Stimulated activated naive B cell treated with anti-CD40 and anti-IgM and Interleukin-4, amounts not matched to agents 10 μg/mL and 1 μg/mL and 100 μg/mL, for 72 hours (primary cell): ENCODE results near the gene METTL27.
"Not testable (repeated sequence)": the region's sequence is repeated elsewhere in the genome, so short reads cannot be mapped to it uniquely, and the experiment has no call there.

Experiments
- ATAC-seq, 2 donors: fragments of 150-1000 bp; cut with Tn5 transposase; replicated peaks; 2 replicates each; pipeline ENCODE4 v1.10.0; 2021; ENCODE audit warnings: moderate library complexity in 1 of 2
- DNase-seq: peaks from one replicate; pipeline ENCODE4 v3.0.0; 2021
- H3K27ac Mint-ChIP-seq: one replicate; pipeline ENCODE4 v1.8.0; 2022; ENCODE audit warnings: mild to moderate bottlenecking, mixed read lengths
- H3K27me3 Mint-ChIP-seq, 2 donors: one replicate each; pipeline ENCODE4 v1.8.0; 2022; ENCODE audit warnings: mixed read lengths in 2 of 2
- H3K36me3 Mint-ChIP-seq, 2 donors: one replicate each; pipeline ENCODE4 v1.8.0; 2022; ENCODE audit warnings: mixed read lengths in 2 of 2, mild to moderate bottlenecking in 1 of 2
- H3K4me1 Mint-ChIP-seq, 2 donors: one replicate each; pipeline ENCODE4 v1.8.0; 2022; ENCODE audit warnings: mixed read lengths in 2 of 2, mild to moderate bottlenecking in 1 of 2
- H3K4me3 Mint-ChIP-seq, 2 donors: one replicate each; pipeline ENCODE4 v1.8.0; 2022; ENCODE audit warnings: mild to moderate bottlenecking in 2 of 2, mixed read lengths in 2 of 2, moderate library complexity in 1 of 2
- H3K9me3 Mint-ChIP-seq, 2 donors: one replicate each; pipeline ENCODE4 v1.8.0; 2022; ENCODE audit warnings: mixed read lengths in 2 of 2, mild to moderate bottlenecking in 1 of 2

METTL27 gene

DNA sequence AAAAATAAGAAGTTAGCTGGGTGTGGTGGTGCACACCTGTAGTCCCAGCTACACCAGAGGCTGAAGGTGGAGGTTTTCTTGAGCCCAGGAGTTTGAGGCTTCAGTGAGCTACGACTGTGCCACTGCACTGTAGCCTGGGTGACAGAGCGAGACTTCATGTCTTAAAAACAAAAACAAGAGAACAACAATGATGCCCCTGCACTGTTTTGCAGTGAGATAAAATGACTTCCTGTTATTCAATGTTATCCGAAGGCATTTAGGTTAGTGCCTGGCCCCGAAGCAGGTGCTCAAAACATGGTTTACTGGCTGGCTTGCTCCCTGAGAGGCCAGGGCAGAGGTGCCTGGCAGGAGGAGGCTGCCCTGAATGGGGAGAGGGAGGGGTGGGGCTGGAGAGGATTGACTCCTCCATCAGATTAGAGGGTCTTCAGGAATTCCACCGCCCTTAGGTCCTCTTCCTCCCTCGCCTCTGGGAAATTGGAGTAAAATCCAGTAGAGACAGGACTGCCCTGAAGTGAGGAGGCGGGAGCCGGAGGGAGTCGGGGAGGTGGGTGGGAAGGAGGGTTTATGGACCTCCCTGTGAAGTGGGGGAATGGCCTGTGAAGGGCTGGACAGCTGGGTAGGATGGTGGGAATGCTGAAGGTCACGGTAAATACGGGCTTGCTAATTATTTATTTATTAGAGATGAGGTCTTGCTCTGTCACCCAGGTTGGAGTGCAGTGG is 18.3 kb downstream of the METTL27 start:
- ATAC-seq (no peak), DNase-seq (no peak)
- Mint-ChIP-seq H3K9me3 (no peaks in the 10 kb centered on the region), H3K4me3 (no peak overlapping the region), H3K4me1 (peaks cover 21 to 33% of the 10 kb centered on the region in 2 donors), H3K36me3 (no peaks in the 10 kb centered on the region), H3K27ac (no peak overlapping the region), H3K27me3 (peaks cover 0 to 7% of the 10 kb centered on the region in 2 donors)

DNA sequence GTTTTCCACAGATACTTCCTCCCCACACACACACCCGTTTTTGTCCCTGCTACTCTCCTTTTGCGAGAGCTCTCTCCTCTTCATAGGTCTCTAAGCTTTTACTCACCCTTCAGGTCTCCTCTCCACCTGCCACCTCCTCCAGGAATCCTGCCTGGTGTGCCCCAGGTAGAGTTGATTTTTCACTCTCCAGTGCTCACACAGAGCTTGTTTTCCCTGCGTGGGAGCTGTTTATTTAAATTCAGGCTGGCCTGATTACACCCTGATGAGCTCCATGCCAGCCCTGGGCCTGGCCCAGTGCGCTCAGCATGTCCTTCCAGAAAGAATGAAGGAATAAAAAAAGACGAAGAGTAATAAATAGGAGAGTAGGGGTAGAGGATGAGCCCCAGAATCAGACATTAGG is 19.1 kb downstream of the METTL27 start:
- ATAC-seq = no peak
- Mint-ChIP-seq H3K36me3 (no peaks in the 10 kb centered on the region), H3K4me1 (peaks cover 16 to 25% of the 10 kb centered on the region in 2 donors), H3K27me3 (peaks cover under 1 to 11% of the 10 kb centered on the region in 2 donors), H3K27ac (no peak overlapping the region), H3K4me3 (no peak overlapping the region), H3K9me3 (no peaks in the 10 kb centered on the region)
- no peak for DNase-seq

- Mint-ChIP-seq H3K4me1 (peaks cover 11 to 18% of the 10 kb centered on the region in 2 donors), H3K4me3 (no peak overlapping the region), H3K27me3 (peaks cover 5 to 14% of the 10 kb centered on the region in 2 donors), H3K9me3 (no peaks in the 10 kb centered on the region), H3K36me3 (no peaks in the 10 kb centered on the region), H3K27ac (no peak overlapping the region)
- no peak for DNase-seq
- ATAC-seq = no peak
Measured at GRCh38 chr7:73822319-73823173, 19.8 kb downstream of the METTL27 start.

DNA sequence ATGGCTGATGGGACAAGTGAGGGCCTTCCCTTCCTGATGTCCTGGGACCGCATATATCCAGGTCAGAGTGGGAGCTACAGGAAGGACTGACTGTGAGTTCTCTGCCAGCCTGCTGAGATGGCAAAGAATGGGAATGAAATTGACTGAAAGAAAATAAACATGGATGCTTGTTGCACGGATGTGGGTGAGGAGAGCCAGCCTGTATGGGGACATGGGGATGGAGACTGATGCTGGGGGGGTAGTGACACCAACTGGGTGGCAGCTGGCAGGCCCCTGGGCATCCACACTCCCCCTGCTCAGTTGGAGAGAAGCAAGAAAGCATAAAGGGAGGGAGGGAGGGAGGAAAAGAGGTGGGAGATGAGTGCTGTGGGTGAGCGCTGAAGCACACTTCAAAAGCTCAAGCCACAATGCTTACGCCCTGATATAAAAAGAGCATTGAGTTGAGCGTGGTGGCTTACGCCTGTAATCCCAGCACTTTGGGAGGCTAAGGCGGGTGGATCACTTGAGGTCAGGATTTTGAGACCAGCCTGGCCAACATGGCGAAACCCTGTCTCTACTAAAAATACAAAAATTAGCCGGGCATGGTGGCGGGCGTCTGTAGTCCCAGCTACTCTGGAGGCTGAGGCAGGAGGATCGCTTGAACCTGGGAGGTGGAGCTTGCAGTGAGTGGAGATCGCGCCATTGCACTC is 20.6 kb downstream of the METTL27 start:
- H3K27me3 Mint-ChIP-seq = peaks cover 12 to 19% of the 10 kb centered on the region in 2 donors
- H3K9me3 Mint-ChIP-seq, H3K4me3 Mint-ChIP-seq, ATAC-seq, H3K4me1 Mint-ChIP-seq, H3K27ac Mint-ChIP-seq, H3K36me3 Mint-ChIP-seq, DNase-seq: not testable (repeated sequence)

- Mint-ChIP-seq H3K27ac (no peak overlapping the region), H3K4me1 (no peaks in the 10 kb centered on the region), H3K36me3 (no peaks in the 10 kb centered on the region), H3K4me3 (no peak overlapping the region), H3K9me3 (no peaks in the 10 kb centered on the region), H3K27me3 (peaks cover 17 to 19% of the 10 kb centered on the region in 2 donors)
- DNase-seq (no peak), ATAC-seq (no peak)
Measured at GRCh38 chr7:73820013-73820412, 22.3 kb downstream of the METTL27 start.

- Mint-ChIP-seq H3K4me1 (no peaks in the 10 kb centered on the region), H3K27me3 (peaks cover 15 to 17% of the 10 kb centered on the region in 2 donors), H3K36me3 (no peaks in the 10 kb centered on the region), H3K9me3 (peaks cover 2 to 3% of the 10 kb centered on the region in 2 donors), H3K27ac (no peak overlapping the region), H3K4me3 (no peak overlapping the region)
- DNase-seq = no peak
- no peak for ATAC-seq
Measured at GRCh38 chr7:73817121-73817520, 25.2 kb downstream of the METTL27 start.

DNA sequence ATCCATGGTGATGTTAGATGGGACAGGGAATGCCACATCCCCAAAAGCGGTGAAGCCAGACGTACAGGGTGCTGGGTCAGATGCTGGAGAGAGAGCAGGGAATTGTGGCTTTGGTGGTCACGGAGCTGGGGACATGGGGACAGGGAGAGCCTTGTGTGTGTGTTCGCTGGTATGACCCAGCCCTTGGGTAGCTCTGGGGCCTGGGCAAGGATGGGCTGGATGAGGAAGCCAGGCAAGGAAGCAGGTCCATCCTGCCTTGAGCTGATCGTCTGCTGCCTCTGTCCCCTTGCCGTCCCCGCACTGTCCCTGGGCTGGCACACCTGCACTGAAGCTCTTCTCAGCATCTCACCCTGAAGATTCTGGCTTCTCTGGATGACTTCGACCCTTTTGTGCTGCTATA is 26.9 kb downstream of the METTL27 start:
- Mint-ChIP-seq H3K27ac (peak overlapping the region; percentile 52), H3K4me3 (no peak overlapping the region), H3K36me3 (no peaks in the 10 kb centered on the region), H3K27me3 (peaks cover 15 to 28% of the 10 kb centered on the region in 2 donors), H3K4me1 (no peaks in the 10 kb centered on the region), H3K9me3 (peaks cover 2 to 3% of the 10 kb centered on the region in 2 donors)
- ATAC-seq (no peak), DNase-seq (no peak)

DNA sequence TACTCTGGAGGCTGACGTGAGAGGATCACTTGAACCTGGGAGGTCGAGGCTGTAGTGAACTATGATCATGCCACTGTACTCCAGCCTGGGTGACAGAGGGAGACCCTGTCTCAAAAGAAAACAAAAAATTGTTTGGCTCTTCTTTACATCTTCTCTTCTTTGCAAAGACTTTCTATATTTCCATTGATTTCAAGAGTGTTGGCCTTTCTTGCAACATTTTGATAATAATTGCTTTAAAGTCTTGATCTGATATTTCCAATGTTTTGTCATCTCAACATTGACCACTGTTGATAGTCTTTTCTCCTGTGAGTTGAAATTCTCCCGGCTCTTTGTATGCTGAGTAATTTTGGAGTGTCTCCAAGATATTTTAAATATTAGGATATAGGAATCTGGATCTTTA is 29.3 kb downstream of the METTL27 start:
- ATAC-seq (no peak), DNase-seq (no peak)
- H3K4me1 Mint-ChIP-seq = no peaks in the 10 kb centered on the region
- peaks cover 12 to 33% of the 10 kb centered on the region in 2 donors for H3K27me3 Mint-ChIP-seq
- no peak overlapping the region for H3K27ac Mint-ChIP-seq
- no peaks in the 10 kb centered on the region for H3K36me3 Mint-ChIP-seq
- no peak overlapping the region for H3K4me3 Mint-ChIP-seq
- H3K9me3 Mint-ChIP-seq = peaks cover 2 to 3% of the 10 kb centered on the region in 2 donors

- H3K4me3 Mint-ChIP-seq = no peak overlapping the region
- H3K4me1 Mint-ChIP-seq = no peaks in the 10 kb centered on the region
- no peak overlapping the region for H3K27ac Mint-ChIP-seq
- DNase-seq = peak; percentile 23
- ATAC-seq = peak; percentile 77 to 90
- peaks cover 2 to 3% of the 10 kb centered on the region in 2 donors for H3K9me3 Mint-ChIP-seq
- H3K36me3 Mint-ChIP-seq = no peaks in the 10 kb centered on the region
- peaks cover 7 to 25% of the 10 kb centered on the region in 2 donors for H3K27me3 Mint-ChIP-seq
Measured at GRCh38 chr7:73811760-73812168, 30.6 kb downstream of the METTL27 start.

DNA sequence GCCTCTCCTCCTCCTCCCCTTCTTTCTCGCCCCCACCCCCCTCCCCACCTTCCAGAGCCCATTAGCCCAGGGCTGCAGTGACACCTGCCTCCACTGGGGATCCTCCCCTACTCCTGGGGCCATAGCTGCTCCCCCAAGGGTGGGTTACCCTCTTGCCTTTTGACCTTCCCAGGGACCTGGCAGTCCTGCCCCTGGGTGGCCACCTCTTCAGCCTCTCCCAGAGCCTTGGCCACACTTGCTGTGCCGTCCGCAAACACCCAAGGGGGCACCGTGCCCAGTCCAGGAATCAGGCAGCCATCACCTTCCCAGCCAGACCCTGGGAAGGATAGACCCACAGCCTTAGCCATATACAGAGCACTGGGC is 31.3 kb downstream of the METTL27 start:
- DNase-seq (no peak), ATAC-seq (no peak)
- Mint-ChIP-seq H3K27me3 (peaks cover 7 to 22% of the 10 kb centered on the region in 2 donors), H3K27ac (no peak overlapping the region), H3K4me3 (no peak overlapping the region), H3K36me3 (no peaks in the 10 kb centered on the region), H3K4me1 (no peaks in the 10 kb centered on the region), H3K9me3 (peaks cover 2 to 3% of the 10 kb centered on the region in 2 donors)

DNA sequence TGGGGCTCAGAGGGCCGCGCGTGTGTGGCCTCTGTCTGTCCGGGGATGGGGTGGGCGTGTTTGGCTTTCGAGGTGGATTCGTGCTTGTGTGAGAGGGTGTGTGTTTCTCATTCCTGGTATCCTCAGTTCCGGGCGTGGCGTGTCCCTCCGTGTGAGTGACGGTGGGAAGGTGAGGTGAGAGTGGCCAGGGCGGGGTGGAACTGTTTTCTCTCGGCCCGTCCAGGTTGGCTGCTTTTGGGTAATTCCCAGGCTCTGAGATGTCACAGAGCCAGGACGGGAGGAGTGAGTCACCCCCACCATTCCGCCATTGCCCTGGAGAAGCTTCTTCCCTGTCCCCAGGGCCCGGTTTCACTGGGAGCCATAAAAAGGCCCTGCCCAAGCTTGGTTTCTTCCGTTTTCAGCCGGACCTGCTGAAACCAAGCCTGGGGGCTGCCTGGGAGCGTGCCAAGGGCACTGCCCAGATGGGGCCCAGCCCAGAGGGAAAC is 32.8 kb downstream of the METTL27 start:
- H3K36me3 Mint-ChIP-seq = no peaks in the 10 kb centered on the region
- no peak for DNase-seq

GRCh38 chr7:73802459-73802858 is 39.9 kb downstream of the METTL27 start:
- Mint-ChIP-seq H3K27me3 (peaks cover 9 to 31% of the 10 kb centered on the region in 2 donors), H3K4me3 (no peak overlapping the region), H3K9me3 (no peaks in the 10 kb centered on the region), H3K4me1 (no peaks in the 10 kb centered on the region), H3K36me3 (no peaks in the 10 kb centered on the region), H3K27ac (no peak overlapping the region)
- no peak for DNase-seq
- no peak for ATAC-seq

More for the DNA sequence above, 32.8 kb downstream of the METTL27 start:
- Mint-ChIP-seq H3K4me3 (no peak overlapping the region), H3K27me3 (peaks cover 10 to 29% of the 10 kb centered on the region in 2 donors), H3K9me3 (peaks cover 2 to 3% of the 10 kb centered on the region in 2 donors), H3K4me1 (no peaks in the 10 kb centered on the region), H3K27ac (no peak overlapping the region)
- ATAC-seq = no peak

- no peak for ATAC-seq
- H3K4me3 Mint-ChIP-seq = no peak overlapping the region
- H3K27me3 Mint-ChIP-seq = peaks cover 9 to 31% of the 10 kb centered on the region in 2 donors
- no peak overlapping the region for H3K27ac Mint-ChIP-seq
- no peaks in the 10 kb centered on the region for H3K36me3 Mint-ChIP-seq
- H3K4me1 Mint-ChIP-seq = no peaks in the 10 kb centered on the region
- no peak for DNase-seq
- H3K9me3 Mint-ChIP-seq = no peaks in the 10 kb centered on the region
Measured at GRCh38 chr7:73801577-73801976, 40.7 kb downstream of the METTL27 start.
